C4-2B (cell line): ENCODE measurements around the gene OR52H1.

Source experiments
- H3K27ac ChIP-seq: fragments of 450-650 bp; 2 replicates; pipeline ENCODE4 v1.5.1; 2017
- ZFX ChIP-seq: fragments of 450-650 bp; IDR thresholded peaks from 2 replicates; pipeline ENCODE4 v1.6.1; 2017
- TF ChIP-seq, protein P1 (sequence below): fragments of 450-650 bp; conservative IDR thresholded peaks from 2 replicates; pipeline ENCODE4 v1.5.1; 2017; ENCODE audit warnings: mild to moderate bottlenecking

Gene OR52H1

DNA sequence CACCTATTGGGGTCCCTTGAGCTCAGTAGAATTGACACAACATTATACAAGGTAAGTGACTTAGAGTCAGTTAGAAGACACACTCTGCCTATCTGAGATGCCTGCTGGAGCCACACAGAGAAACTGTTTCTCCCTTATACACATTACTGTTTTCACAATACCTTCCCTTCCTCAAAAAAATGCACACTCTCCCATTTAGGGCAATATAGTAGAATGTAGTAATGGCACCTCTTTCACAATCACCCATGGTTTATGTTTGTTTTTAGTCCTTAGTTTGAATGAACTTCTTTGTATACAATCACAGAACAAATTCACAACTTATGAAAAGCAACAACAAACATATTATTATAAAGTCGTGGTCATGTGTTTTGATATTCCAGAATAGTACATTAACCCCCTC is 14.3 kb downstream of the OR52H1 start:
- no peak overlapping the region for H3K27ac ChIP-seq
- TF ChIP-seq ZFX, result no peak
- TF ChIP-seq, protein P1, sequence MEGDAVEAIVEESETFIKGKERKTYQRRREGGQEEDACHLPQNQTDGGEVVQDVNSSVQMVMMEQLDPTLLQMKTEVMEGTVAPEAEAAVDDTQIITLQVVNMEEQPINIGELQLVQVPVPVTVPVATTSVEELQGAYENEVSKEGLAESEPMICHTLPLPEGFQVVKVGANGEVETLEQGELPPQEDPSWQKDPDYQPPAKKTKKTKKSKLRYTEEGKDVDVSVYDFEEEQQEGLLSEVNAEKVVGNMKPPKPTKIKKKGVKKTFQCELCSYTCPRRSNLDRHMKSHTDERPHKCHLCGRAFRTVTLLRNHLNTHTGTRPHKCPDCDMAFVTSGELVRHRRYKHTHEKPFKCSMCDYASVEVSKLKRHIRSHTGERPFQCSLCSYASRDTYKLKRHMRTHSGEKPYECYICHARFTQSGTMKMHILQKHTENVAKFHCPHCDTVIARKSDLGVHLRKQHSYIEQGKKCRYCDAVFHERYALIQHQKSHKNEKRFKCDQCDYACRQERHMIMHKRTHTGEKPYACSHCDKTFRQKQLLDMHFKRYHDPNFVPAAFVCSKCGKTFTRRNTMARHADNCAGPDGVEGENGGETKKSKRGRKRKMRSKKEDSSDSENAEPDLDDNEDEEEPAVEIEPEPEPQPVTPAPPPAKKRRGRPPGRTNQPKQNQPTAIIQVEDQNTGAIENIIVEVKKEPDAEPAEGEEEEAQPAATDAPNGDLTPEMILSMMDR, result no peak

DNA sequence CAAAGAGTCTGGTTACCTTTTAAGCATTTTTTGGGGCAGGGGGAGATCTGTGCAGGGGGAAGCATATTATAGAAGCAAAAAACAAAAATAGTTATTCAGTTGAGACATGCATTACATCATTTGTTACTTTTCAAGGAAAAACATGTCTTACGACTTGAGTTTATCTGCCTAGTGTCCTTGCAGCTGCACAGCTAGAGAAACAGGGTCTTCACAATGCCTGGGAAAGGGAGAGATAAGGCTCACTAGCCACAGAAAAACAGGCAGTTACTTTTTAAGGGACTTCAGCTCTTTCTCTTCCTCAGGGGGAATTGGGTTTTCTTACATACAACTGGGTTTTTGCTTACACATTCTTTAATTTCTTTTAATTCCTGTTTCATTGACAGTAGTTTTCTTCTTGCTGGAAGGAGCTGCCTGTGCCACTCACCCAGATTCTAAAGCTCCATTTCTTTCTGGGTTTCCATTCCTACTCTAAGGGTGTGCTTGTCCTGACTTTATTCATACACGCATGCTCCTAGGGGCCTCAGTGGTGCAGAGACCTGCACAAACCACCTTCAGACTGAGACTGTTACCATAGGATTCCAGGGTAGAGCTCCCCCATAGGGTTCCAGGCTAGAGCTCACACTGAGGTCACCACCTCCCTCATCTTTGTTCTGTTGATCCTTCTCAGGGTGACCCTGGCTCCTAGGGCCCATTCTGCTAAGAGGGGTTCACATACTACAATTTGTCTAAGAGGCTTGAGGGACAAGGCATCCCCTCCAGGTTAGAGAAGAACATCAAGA is 17.1 kb downstream of the OR52H1 start:
- TF ChIP-seq, protein P1, result no peak
- TF ChIP-seq ZFX, result no peak
- no peak overlapping the region for H3K27ac ChIP-seq

DNA sequence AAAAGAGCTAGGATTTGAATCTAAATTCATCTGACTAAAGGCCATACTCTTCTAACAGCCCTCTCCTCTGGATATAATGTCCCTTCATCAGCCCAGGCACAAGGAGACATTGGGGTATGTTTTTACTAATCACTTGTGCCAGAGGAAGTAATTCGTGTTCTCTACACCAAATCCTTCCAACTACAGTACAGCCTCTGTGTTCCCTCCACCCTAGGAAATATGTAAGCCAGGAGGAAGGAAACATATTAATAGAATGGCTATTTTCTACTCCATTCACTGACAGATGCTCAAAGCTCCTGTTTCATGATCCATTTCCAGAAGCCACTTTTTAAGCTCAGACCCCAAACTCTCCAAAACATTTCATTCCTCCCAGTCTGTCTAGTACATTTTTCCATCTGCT is 19.8 kb downstream of the OR52H1 start:
- TF ChIP-seq, protein P1, result no peak
- TF ChIP-seq ZFX, result no peak
- H3K27ac ChIP-seq, result no peak overlapping the region

DNA sequence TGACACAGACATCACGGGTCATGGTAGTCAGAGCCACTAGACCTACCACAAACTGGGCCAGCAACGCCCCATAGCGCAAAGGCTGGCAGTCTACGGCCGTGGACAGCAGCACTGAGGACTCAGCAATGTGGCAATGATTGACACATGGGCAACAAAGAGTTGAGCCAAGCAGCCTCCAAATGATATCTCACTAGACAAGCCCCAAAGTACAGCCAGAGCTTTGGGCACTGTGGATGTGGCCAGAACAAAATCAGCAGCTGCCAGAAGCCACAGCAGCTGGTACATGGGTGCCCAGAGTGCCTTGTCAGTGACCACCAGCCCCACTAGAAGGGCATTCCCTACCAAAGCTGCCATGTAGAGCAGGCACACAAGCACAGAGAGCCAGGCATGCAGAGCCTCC is 20.6 kb downstream of the OR52H1 start:
- no peak overlapping the region for H3K27ac ChIP-seq
- TF ChIP-seq ZFX, result no peak
- TF ChIP-seq, protein P1, result no peak

DNA sequence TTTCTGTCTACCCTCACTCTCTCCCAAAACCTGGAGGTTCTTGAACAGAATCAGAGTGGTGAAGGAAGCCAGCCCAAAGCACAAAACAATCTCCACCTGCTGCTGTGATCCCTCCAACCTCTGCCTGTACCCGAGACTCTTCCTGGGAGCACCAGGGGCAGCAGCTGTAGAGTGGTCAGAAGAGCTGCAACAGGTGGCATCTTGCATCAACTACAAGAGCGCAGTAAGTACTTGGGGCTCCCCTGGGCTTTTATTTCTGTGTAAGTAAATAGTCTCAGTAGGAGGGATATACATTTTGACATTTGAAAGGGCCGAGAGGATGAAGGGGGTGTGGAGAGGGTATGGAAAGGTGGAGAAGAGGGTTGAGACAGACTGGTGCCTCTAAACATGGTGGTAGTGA is 23.6 kb downstream of the OR52H1 start:
- H3K27ac ChIP-seq, result no peak overlapping the region
- no peak for TF ChIP-seq ZFX
- TF ChIP-seq, protein P1, result no peak

DNA sequence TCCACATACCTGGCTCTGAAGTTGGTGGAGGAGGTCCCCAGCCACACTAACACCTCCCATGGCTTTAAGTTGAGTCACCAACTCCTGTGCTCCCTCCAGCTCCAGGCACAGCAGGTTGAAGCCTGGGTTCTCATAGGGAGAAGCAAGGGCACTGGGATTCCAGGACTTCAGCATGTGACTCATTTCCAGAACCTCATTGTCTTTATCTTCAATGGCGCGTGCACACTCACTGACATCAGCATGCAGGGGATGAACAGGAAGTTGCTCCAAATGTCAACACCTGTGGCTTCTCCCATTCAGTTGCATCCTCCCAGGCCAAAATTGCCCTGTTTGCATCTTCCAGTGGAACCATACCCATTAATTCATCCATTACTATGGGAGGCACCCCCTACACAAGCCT is 26.0 kb downstream of the OR52H1 start:
- TF ChIP-seq, protein P1, result no peak
- no peak for TF ChIP-seq ZFX
- H3K27ac ChIP-seq, result no peak overlapping the region

DNA sequence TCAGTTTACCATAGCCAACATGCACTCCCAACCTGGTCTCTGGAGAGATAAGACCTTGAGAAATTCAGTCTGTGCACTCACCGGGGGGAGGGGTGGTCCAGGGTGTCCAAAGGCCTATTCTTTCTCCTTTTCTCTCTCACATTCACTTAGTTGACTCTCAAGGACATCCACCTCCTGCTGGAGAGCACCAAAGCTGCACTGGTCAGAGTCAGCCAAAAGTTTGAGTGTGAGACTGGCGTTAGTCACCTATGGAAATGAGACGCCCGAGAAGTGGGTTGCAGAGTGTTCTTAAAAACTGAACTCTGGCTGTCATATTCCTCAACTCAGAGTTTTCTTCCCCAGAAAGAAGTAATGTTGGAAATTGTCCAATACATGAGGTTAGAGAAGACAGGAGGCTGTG is 26.8 kb downstream of the OR52H1 start:
- TF ChIP-seq, protein P1, result no peak
- no peak overlapping the region for H3K27ac ChIP-seq
